Neuronal stem cell (in vitro differentiated cells): Measurements from ENCODE around the gene IFNA16.
"Not testable (repeated sequence)": the region's sequence is repeated elsewhere in the genome, so short reads cannot be mapped to it uniquely, and the experiment has no call there.

Experiments
- DNase-seq: peaks from one replicate; pipeline ENCODE4 v3.0.0-alpha.2; 2013; ENCODE audit warnings: low spot score
- H2AFZ ChIP-seq: one replicate; pipeline ENCODE4 v1.6.1; 2013; ENCODE audit warnings: mild to moderate bottlenecking, low read length, inconsistent platforms
- H2AK5ac ChIP-seq: 2 replicates; pipeline ENCODE4 v1.6.1; 2013; ENCODE audit warnings: low read depth, mild to moderate bottlenecking, inconsistent platforms, low read length, moderate library complexity, mixed read lengths
- H2BK120ac ChIP-seq: 2 replicates; pipeline ENCODE4 v1.6.1; 2013; ENCODE audit warnings: low read depth, mild to moderate bottlenecking, inconsistent platforms, low read length, moderate library complexity, mixed read lengths
- H2BK12ac ChIP-seq: one replicate; pipeline ENCODE4 v1.6.1; 2013; ENCODE audit warnings: low read length, inconsistent platforms
- H2BK15ac ChIP-seq: 2 replicates; pipeline ENCODE4 v1.6.1; 2013; ENCODE audit warnings: mild to moderate bottlenecking, low read length, inconsistent platforms, mixed read lengths
- H2BK5ac ChIP-seq: one replicate; pipeline ENCODE4 v1.6.1; 2013; ENCODE audit warnings: inconsistent platforms, mild to moderate bottlenecking, low read length, moderate library complexity
- H3K14ac ChIP-seq: one replicate; pipeline ENCODE4 v1.6.1; 2013; ENCODE audit warnings: low read length, inconsistent platforms
- H3K18ac ChIP-seq: 2 replicates; pipeline ENCODE4 v1.6.1; 2013; ENCODE audit warnings: low read length, inconsistent platforms
- H3K23ac ChIP-seq: 2 replicates; pipeline ENCODE4 v1.6.1; 2013; ENCODE audit warnings: low read depth, mild to moderate bottlenecking, mixed read lengths, low read length, inconsistent platforms; ENCODE audit not compliant: poor library complexity
- H3K27ac ChIP-seq: replicated peaks from 3 replicates; pipeline ENCODE4 v1.5.1; 2013; ENCODE audit warnings: low read length, inconsistent platforms
- H3K27me3 ChIP-seq, 3 experiments: 2 replicates each; pipeline ENCODE4 v1.6.1; 2013; ENCODE audit warnings: low read length in 3 of 3, mild to moderate bottlenecking in 2 of 3, inconsistent platforms in 1 of 3, low read depth in 1 of 3, mixed read lengths in 1 of 3, moderate library complexity in 1 of 3; ENCODE audit not compliant: control insufficient read depth in 3 of 3, insufficient read depth in 3 of 3
- H3K36me3 ChIP-seq, 2 donors: replicated peaks in 1 of 2; 2 replicates each; pipeline ENCODE4 v1.6.1; 2013; ENCODE audit warnings: low read length in 2 of 2; ENCODE audit not compliant: control insufficient read depth in 2 of 2, insufficient read depth in 2 of 2
- H3K4ac ChIP-seq: 2 replicates; pipeline ENCODE4 v1.6.1; 2013; ENCODE audit warnings: inconsistent platforms, mild to moderate bottlenecking, low read length, moderate library complexity
- H3K4me1 ChIP-seq, 2 donors: 1 replicate in 1 of 2; 2 replicates in 1 of 2; pipeline ENCODE4 v1.6.1; 2013; ENCODE audit warnings: low read length in 2 of 2, low read depth in 1 of 2; ENCODE audit not compliant: control insufficient read depth in 2 of 2, insufficient read depth in 1 of 2
- H3K4me2 ChIP-seq: one replicate; pipeline ENCODE4 v1.6.1; 2013; ENCODE audit warnings: mild to moderate bottlenecking, low read length, inconsistent platforms; ENCODE audit not compliant: insufficient read depth, poor library complexity, severe bottlenecking
- H3K4me3 ChIP-seq, 2 donors: 2 replicates each; pipeline ENCODE4 v1.5.1; 2013; ENCODE audit warnings: low read length in 2 of 2, mild to moderate bottlenecking in 2 of 2, inconsistent platforms in 1 of 2, moderate library complexity in 1 of 2
- H3K79me1 ChIP-seq: one replicate; pipeline ENCODE4 v1.6.1; 2013; ENCODE audit warnings: low read depth, mild to moderate bottlenecking, inconsistent platforms, low read length, moderate library complexity
- H3K9ac ChIP-seq: one replicate; pipeline ENCODE4 v1.6.1; 2013; ENCODE audit warnings: mild to moderate bottlenecking, low read depth, low read length, inconsistent platforms; ENCODE audit not compliant: poor library complexity
- H3K9me3 ChIP-seq, 2 donors: replicated peaks in 1 of 2; 2 replicates each; pipeline versions ENCODE3 to v1.6.1; 2013; ENCODE audit warnings: low read length in 2 of 2, mild to moderate bottlenecking in 2 of 2, inconsistent platforms in 1 of 2, low read depth in 1 of 2, mixed read lengths in 1 of 2, moderate library complexity in 1 of 2; ENCODE audit not compliant: control insufficient read depth in 2 of 2, insufficient read depth in 1 of 2
- H4K8ac ChIP-seq: one replicate; pipeline ENCODE4 v1.6.1; 2013; ENCODE audit warnings: low read depth, mild to moderate bottlenecking, inconsistent platforms, low read length, moderate library complexity
- H4K91ac ChIP-seq: one replicate; pipeline ENCODE4 v1.6.1; 2013; ENCODE audit warnings: low read length, low read depth, mild to moderate bottlenecking, inconsistent platforms; ENCODE audit not compliant: poor library complexity
- WGBS, 2 donors: extraction: QIAGEN DNeasy Blood & Tissue Kit; methylation state at CpG; one replicate each; pipeline ENCODE4 v1.1.7; 2013; ENCODE audit warnings: missing lambda C conversion rate in 2 of 2, mixed read lengths in 1 of 2; ENCODE audit not compliant: insufficient read length in 2 of 2, insufficient replicate concordance in 1 of 2; ENCODE audit errors: extremely low coverage in 2 of 2; 5-methylcytosine and 5-hydroxymethylcytosine counted together

IFNA16 gene

DNA sequence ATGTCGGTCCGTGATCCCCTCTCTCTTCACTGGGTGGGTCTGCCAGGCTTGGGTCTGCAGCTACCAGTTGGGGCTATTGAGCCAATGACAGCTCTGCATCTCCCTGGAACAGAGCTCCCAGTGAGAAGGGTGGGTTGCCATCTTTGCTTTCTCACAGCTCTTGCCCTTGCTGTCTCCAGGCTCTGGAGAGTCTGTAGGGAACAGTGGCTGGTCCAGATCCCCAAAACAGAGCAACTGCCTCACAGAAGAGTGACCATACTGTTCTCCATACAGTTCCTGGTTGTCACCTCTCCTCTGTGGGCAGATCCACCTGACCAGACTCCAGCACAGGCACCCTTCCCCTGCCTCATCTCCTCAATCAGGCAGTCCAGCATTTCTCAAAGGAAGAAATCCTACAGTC, 16.1 kb upstream of the IFNA16 start:
- Histone ChIP-seq H3K23ac (no peak overlapping the region), H3K9ac (no peak overlapping the region), H4K91ac (no peak overlapping the region), H3K4me2 (no peak overlapping the region), H2BK12ac (no peak overlapping the region), H2BK120ac (no peak overlapping the region), H3K4me3 (no peak overlapping the region), H3K18ac (no peak overlapping the region), H3K4me1 (no peaks in the 10 kb centered on the region), H3K27ac (no peak overlapping the region), H3K79me1 (no peaks in the 10 kb centered on the region), H2BK5ac (no peak overlapping the region), H3K27me3 (no peaks in the 10 kb centered on the region), H2AK5ac (no peak overlapping the region), H3K4ac (no peak overlapping the region), H3K9me3 (no peaks in the 10 kb centered on the region), H3K14ac (no peak overlapping the region), H3K36me3 (no peaks in the 10 kb centered on the region), H2AFZ (no peak overlapping the region), H4K8ac (no peak overlapping the region), H2BK15ac (no peak overlapping the region)
- no CpG with 5 or more reads among the region's 2 CpGs for WGBS, 2 donors
- no peak for DNase-seq

DNA sequence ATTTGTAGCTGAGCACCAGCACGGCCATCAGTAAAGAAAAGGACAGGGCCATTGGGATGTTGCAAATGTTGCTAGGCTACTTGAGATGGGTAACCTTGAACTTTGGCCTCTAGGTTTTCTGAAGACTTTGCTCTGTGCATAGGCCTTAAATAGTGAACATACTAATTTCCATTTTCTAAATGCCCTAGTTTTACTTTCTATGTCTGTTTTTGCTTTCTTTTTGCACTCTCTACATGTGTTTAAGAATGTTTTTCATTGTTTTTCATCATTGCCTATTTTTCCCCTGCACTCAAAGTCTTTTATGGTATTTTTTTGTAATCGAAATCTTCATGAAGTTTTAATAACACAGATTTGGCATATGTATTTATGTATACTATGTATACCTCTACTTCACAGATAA, 11.0 kb upstream of the IFNA16 start, which contains the start of gene IFNA17:
Gene IFNA17, minus strand, starts transcription at position 101 of the 400 bp plus-strand sequence. Its CDS starts 49 bp downstream, at position 52.
- no peak within 1 kb of the TSS for H2BK12ac ChIP-seq
- H2BK15ac ChIP-seq: no peak within 1 kb of the TSS
- H2AFZ ChIP-seq: no peak within 1 kb of the TSS
- no peak within 1 kb of the TSS for H2AK5ac ChIP-seq
- WGBS, 2 donors: no CpG with 5 or more reads among the region's 2 CpGs
- no peak within 1 kb of the TSS for H3K14ac ChIP-seq
- H2BK120ac ChIP-seq: no peak within 1 kb of the TSS
- H4K91ac ChIP-seq: no peak within 1 kb of the TSS
- no peak within 1 kb of the TSS for H3K27ac ChIP-seq
- H3K79me1 ChIP-seq: no peaks in the 10 kb centered on the region
- no peak within 1 kb of the TSS for H3K4ac ChIP-seq
- H4K8ac ChIP-seq: no peak within 1 kb of the TSS
- no peak within 1 kb of the TSS for H3K4me3 ChIP-seq
- no peak for DNase-seq
- H3K23ac ChIP-seq: no peak within 1 kb of the TSS
- no peak within 1 kb of the TSS for H2BK5ac ChIP-seq
- no peak within 1 kb of the TSS for H3K18ac ChIP-seq
- H3K9me3 ChIP-seq: no peaks in the 10 kb centered on the region
- H3K36me3 ChIP-seq: no peaks in the 10 kb centered on the region
- no peak within 1 kb of the TSS for H3K4me2 ChIP-seq
- H3K27me3 ChIP-seq: no peaks in the 10 kb centered on the region
- no peak within 1 kb of the TSS for H3K9ac ChIP-seq
- no peaks in the 10 kb centered on the region for H3K4me1 ChIP-seq

DNA sequence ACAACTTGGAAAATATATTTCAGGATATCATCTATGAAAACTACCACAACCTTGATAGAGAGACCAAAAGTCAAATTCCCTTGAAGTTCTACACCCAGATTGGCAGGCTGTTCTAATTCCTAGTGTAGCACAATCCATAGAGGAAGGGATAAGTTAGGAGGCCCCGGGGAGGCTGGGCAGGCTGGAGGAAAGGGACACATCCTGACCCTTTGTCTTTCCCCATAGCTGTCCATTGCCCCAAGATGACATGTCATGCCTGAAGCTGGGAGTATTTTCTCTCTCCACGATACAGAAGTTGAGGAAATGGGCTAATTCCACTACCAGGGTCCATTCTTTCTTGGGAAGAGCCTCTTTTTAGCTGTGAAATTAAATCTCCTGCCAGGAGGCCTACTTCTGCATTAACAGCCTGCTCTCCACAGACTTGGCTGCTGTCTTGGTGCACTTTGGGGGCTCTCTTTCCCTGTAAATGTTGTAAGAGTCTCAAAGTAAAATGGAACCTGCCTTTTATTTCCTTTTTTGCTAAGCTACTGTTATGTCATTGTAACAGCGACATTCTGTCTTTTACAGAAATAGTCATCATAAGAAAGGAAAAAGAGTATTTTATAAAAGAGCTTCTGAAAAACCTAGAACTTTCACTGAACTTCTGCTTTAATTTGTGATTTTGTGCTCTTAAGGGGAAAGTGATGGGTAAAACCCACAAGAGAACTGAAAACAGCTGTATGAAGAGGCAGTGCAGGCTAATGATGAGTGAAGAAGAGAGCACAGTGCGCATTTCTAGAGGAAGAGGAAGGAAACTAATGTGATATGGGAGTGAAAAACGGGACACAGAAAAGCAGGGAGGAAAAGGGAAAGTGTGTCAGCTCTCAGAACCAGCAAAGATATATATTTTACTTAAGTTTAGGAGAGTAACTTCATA, 3.4 kb downstream of the IFNA16 start:
- not testable (repeated sequence) for H4K91ac ChIP-seq, H3K23ac ChIP-seq, H3K9me3 ChIP-seq, H3K9ac ChIP-seq, H2BK120ac ChIP-seq, H3K27me3 ChIP-seq, H3K4me2 ChIP-seq, H2BK5ac ChIP-seq, H3K4me3 ChIP-seq, H4K8ac ChIP-seq, H3K27ac ChIP-seq, H3K18ac ChIP-seq, DNase-seq, H2AFZ ChIP-seq, H3K14ac ChIP-seq, H3K79me1 ChIP-seq, H3K4me1 ChIP-seq, H3K36me3 ChIP-seq, H3K4ac ChIP-seq, H2BK12ac ChIP-seq, H2AK5ac ChIP-seq, H2BK15ac ChIP-seq
- no CpG with 5 or more reads among the region's 5 CpGs for WGBS, 2 donors

DNA sequence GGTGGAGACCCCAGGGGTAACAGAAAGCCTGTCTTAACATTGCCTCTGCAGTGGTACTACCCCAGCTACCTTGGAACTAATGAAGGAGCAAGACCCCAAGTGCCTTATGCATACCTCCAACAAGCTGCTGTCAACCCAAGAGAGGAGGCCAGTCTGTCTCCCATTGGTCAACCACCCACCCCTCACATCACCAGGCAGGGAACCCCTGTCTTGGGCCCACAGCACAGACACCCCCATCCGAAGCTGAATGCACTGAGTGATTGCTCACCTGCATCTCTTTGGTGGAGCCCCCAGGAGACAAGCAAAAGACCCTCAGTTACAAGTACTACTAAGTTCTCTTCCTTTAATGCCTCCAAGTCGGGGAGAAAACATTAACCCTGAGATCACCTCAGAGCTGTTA, 5.0 kb downstream of the IFNA16 start:
- H4K8ac ChIP-seq, H3K79me1 ChIP-seq, H2AK5ac ChIP-seq, H3K4me2 ChIP-seq, H2BK15ac ChIP-seq, H2BK5ac ChIP-seq, H3K4ac ChIP-seq, H3K14ac ChIP-seq, H3K36me3 ChIP-seq, H2BK120ac ChIP-seq, H3K27me3 ChIP-seq, H3K4me1 ChIP-seq, H3K9me3 ChIP-seq, H3K27ac ChIP-seq, H3K9ac ChIP-seq, DNase-seq, H3K18ac ChIP-seq, H2BK12ac ChIP-seq, H3K23ac ChIP-seq, H4K91ac ChIP-seq, H3K4me3 ChIP-seq, H2AFZ ChIP-seq: not testable (repeated sequence)
- no CpG with 5 or more reads among the region's 2 CpGs for WGBS, 2 donors
